Calu3 (cell line): ENCODE measurements around the gene RDH8. TPM values are rescaled to one million over a fixed set of nuclear protein-coding genes. Genes with fewer than 3 reads are reported as not detected.

Source experiments
- Bru-seq: library from RNA; stranded (reverse); fragments of 400-500 nt; gene quantifications from one replicate; lab custom pipeline; 2021; lab: Mats Ljungman, UMichigan
- BruChase-seq, 2 experiments: library from RNA; stranded (reverse); fragments of 400-500 nt; gene quantifications; one replicate each; lab custom pipeline; 2021; lab: Mats Ljungman, UMichigan
- BruUV-seq: library from RNA; stranded (reverse); fragments of 400-500 nt; replicated peaks from 2 replicates; lab custom pipeline; 2021; lab: Mats Ljungman, UMichigan
- CTCF ChIA-PET: fragments of 300-600 bp; sonication (Branson Sonifier 250); formaldehyde crosslinking; loops from one replicate; lab custom pipeline; 2022; ENCODE audit warnings: antibody characterized with exemption; lab: Charles Lee
- DNase-seq: peaks from one replicate; pipeline ENCODE4 v3.0.0; 2022
- H3K27ac Mint-ChIP-seq: one replicate; pipeline ENCODE4 v1.8.0; 2022; ENCODE audit warnings: mixed read lengths; ENCODE audit not compliant: unreplicated experiment
- H3K27me3 Mint-ChIP-seq: one replicate; pipeline ENCODE4 v1.8.0; 2022; ENCODE audit warnings: mixed read lengths; ENCODE audit not compliant: unreplicated experiment
- H3K36me3 Mint-ChIP-seq: one replicate; pipeline ENCODE4 v1.8.0; 2022; ENCODE audit warnings: mild to moderate bottlenecking, moderate library complexity, mixed read lengths; ENCODE audit not compliant: insufficient read depth, unreplicated experiment
- H3K4me1 Mint-ChIP-seq: one replicate; pipeline ENCODE4 v1.8.0; 2022; ENCODE audit warnings: mild to moderate bottlenecking, low read depth, mixed read lengths; ENCODE audit not compliant: unreplicated experiment
- H3K4me3 Mint-ChIP-seq: one replicate; pipeline ENCODE4 v1.8.0; 2022; ENCODE audit warnings: mild to moderate bottlenecking, low read depth, moderate library complexity, mixed read lengths; ENCODE audit not compliant: unreplicated experiment
- H3K9me3 Mint-ChIP-seq: one replicate; pipeline ENCODE4 v1.8.0; 2022; ENCODE audit warnings: low read depth, mixed read lengths; ENCODE audit not compliant: unreplicated experiment
- CTCF ChIP-seq: fragments of 200-600 bp; IDR thresholded peaks from one replicate; pipeline ENCODE4 v1.8.0; 2022; ENCODE audit warnings: antibody characterized with exemption; ENCODE audit not compliant: unreplicated experiment
- intact Hi-C: fragments of 100-400 bp; cut with micrococcal nuclease; formaldehyde crosslinking; loops from one replicate; pipeline ENCODE4 v1.10.0; 2022; ENCODE audit not compliant: unreplicated experiment
- long read RNA-seq: library from polyadenylated mRNA; stranded (forward); transcript quantifications from one replicate; pipeline ENCODE4 v2.0.0, GENCODE V29; 2022
- total RNA-seq: library from RNA; stranded (reverse); gene quantifications from 2 replicates; pipeline ENCODE4 v1.2.3, GENCODE V29; 2022

Gene RDH8
- total RNA-seq (not detected in 2 replicates), Bru-seq, nascent RNA (not detected), BruChase-seq, experiment 1, labeled RNA remaining after a 6-hour chase (not detected), BruChase-seq, experiment 2, labeled RNA remaining after a 2-hour chase (not detected)
- long read RNA-seq, partial matches to known transcripts, result 0 of 1 reads
- long read RNA-seq, other reads (novel, unspliced or antisense), result 1 of 1 reads

GRCh38 chr19:10013316-10013715, at the start of gene RDH8:
RDH8 (plus strand) TSS chr19:10013483; CDS start chr19:10013498, 15 bp downstream.
- TF ChIP-seq CTCF, result no peak
- Mint-ChIP-seq H3K27ac (no peak within 1 kb of the TSS), H3K4me1 (peaks cover 16% of the 10 kb centered on the region), H3K27me3 (peaks cover 62% of the 10 kb centered on the region), H3K36me3 (peaks cover 14% of the 10 kb centered on the region), H3K4me3 (no peak within 1 kb of the TSS), H3K9me3 (no peaks in the 10 kb centered on the region)
- BruUV-seq, result no TSS peak
- intact Hi-C loops, result no loop called here
- CTCF ChIA-PET, result no interaction called here
- no peak for DNase-seq

- H3K4me1 Mint-ChIP-seq, result no peaks in the 10 kb centered on the region
- no TSS peak for BruUV-seq
- no peak overlapping the region for H3K4me3 Mint-ChIP-seq
- DNase-seq, result no peak
- H3K27ac Mint-ChIP-seq, result no peak overlapping the region
- CTCF ChIA-PET, result no interaction called here
- H3K9me3 Mint-ChIP-seq, result no peaks in the 10 kb centered on the region
- TF ChIP-seq CTCF, result no peak
- H3K27me3 Mint-ChIP-seq, result peaks cover 48% of the 10 kb centered on the region
- intact Hi-C loops, result no loop called here
- H3K36me3 Mint-ChIP-seq, result no peaks in the 10 kb centered on the region
These were observed 47.3 kb upstream of the RDH8 start for GRCh38 chr19:9966024-9966423.

- BruUV-seq, result no TSS peak
- Mint-ChIP-seq H3K4me3 (no peak overlapping the region), H3K27me3 (peaks cover 49% of the 10 kb centered on the region), H3K27ac (no peak overlapping the region), H3K36me3 (peaks cover under 1% of the 10 kb centered on the region), H3K9me3 (no peaks in the 10 kb centered on the region), H3K4me1 (no peaks in the 10 kb centered on the region)
- DNase-seq, result no peak
- intact Hi-C loops, result no loop called here
- CTCF ChIA-PET, result no interaction called here
- TF ChIP-seq CTCF, result no peak
These were observed 46.8 kb upstream of the RDH8 start for GRCh38 chr19:9966448-9966847.

GRCh38 chr19:9967326-9967725, 46.0 kb upstream of the RDH8 start:
- Mint-ChIP-seq H3K4me3 (no peak overlapping the region), H3K27me3 (peaks cover 52% of the 10 kb centered on the region), H3K27ac (no peak overlapping the region), H3K36me3 (peaks cover 7% of the 10 kb centered on the region), H3K4me1 (no peaks in the 10 kb centered on the region), H3K9me3 (peaks cover 5% of the 10 kb centered on the region)
- CTCF ChIA-PET, result no interaction called here
- DNase-seq, result no peak
- TF ChIP-seq CTCF, result no peak
- intact Hi-C loops, result no loop called here
- no TSS peak for BruUV-seq
